C4-2B (cell line): ENCODE data around the gene CDC14B.

Source experiments
- ZFX ChIP-seq: fragments of 450-650 bp; IDR thresholded peaks from 2 replicates; pipeline ENCODE4 v1.6.1; 2017
- TF ChIP-seq, protein P1 (sequence below): fragments of 450-650 bp; conservative IDR thresholded peaks from 2 replicates; pipeline ENCODE4 v1.5.1; 2017; ENCODE audit warnings: mild to moderate bottlenecking

DNA sequence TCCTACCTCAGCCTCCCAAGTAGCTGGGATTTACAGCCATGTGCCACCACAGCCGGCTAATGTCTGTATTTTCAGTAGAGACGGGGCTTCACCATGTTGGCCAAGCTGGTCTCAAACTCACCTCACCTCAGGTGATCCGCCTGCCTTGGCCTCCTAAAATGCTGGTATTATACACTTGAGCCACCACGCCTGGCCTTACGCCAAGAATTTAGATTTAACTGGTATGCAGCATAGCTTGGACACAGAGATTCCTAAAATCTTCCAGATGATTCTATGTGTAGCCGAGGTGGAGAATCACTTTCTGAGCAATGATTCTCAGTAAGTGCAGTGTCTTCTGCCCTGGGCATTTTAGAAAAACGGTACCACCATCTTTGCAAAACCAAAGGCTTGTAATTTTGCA is 95.6 kb downstream of the CDC14B start:
- TF ChIP-seq, protein P1, sequence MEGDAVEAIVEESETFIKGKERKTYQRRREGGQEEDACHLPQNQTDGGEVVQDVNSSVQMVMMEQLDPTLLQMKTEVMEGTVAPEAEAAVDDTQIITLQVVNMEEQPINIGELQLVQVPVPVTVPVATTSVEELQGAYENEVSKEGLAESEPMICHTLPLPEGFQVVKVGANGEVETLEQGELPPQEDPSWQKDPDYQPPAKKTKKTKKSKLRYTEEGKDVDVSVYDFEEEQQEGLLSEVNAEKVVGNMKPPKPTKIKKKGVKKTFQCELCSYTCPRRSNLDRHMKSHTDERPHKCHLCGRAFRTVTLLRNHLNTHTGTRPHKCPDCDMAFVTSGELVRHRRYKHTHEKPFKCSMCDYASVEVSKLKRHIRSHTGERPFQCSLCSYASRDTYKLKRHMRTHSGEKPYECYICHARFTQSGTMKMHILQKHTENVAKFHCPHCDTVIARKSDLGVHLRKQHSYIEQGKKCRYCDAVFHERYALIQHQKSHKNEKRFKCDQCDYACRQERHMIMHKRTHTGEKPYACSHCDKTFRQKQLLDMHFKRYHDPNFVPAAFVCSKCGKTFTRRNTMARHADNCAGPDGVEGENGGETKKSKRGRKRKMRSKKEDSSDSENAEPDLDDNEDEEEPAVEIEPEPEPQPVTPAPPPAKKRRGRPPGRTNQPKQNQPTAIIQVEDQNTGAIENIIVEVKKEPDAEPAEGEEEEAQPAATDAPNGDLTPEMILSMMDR: no peak
- no peak for TF ChIP-seq ZFX
